Right lobe of liver (tissue), 4 donors: ENCODE data around the gene FAR2.
"Not testable (repeated sequence)": the region's sequence is repeated elsewhere in the genome, so short reads cannot be mapped to it uniquely, and the experiment has no call there.

Experiments
- CTCF ChIP-seq, 4 donors: fragments of 200-600 bp in 3 of 4; fragments of 450-650 bp in 1 of 4; IDR thresholded peaks; one replicate each; pipeline versions ENCODE4 v1.5.1 to v1.8.0; 2016 to 2022; ENCODE audit warnings: antibody characterized with exemption in 4 of 4, mild to moderate bottlenecking in 2 of 4
- POLR2A ChIP-seq: fragments of 450-650 bp; IDR thresholded peaks from one replicate; pipeline ENCODE4 v1.6.1; 2017; ENCODE audit warnings: antibody characterized with exemption, mild to moderate bottlenecking
- donor health status: DM: no; HTN: no; CAD: no.
- donor health status: DM: no; HTN: no; CAD: no.
- donor health status: DM: no; HTN: yes; CAD: no.

GRCh38 chr12:29169978-29170377 is 20.9 kb downstream of the FAR2 start:
- TF ChIP-seq CTCF (IDR thresholded peaks at IDR 0.05); POLR2A: not testable (repeated sequence)
